H1 (cell line): ENCODE data around the gene EPS8. TPM values are rescaled to one million over a fixed set of nuclear protein-coding genes. Genes with fewer than 3 reads are reported as not detected.

Source experiments
- CTCF ChIA-PET: fragments of 300-600 bp; sonication (Branson Sonifier 250); formaldehyde crosslinking; loops from one replicate; lab custom pipeline; 2021; ENCODE audit not compliant: partially characterized antibody; lab: Charles Lee
- POLR2A ChIA-PET: fragments of 300-600 bp; sonication (Branson Sonifier 250); formaldehyde crosslinking; loops from one replicate; lab custom pipeline; 2021; ENCODE audit warnings: inconsistent platforms; ENCODE audit not compliant: partially characterized antibody; lab: Charles Lee
- DNase-seq, 2 experiments: peaks; one replicate each; pipeline versions ENCODE4 v3.0.0 to v3.0.0-alpha.2; 2010 to 2022; ENCODE audit warnings: low spot score in 2 of 2, low read depth in 1 of 2, mixed read lengths in 1 of 2
- FAIRE-seq: peaks from 2 replicates; lab custom pipeline; 2011; peaks lifted over from hg19 to GRCh38; lab: Jason Lieb, UNC
- H2AFZ ChIP-seq: 2 replicates; pipeline ENCODE4 v1.8.1; 2012; ENCODE audit warnings: low read length, inconsistent platforms
- H2AK5ac ChIP-seq: 2 replicates; pipeline ENCODE4 v1.6.1; 2013; ENCODE audit warnings: low read depth, low read length
- H2BK120ac ChIP-seq: replicated peaks from 2 replicates; pipeline ENCODE3; 2013; ENCODE audit warnings: low read depth, low read length, inconsistent platforms
- H2BK12ac ChIP-seq: 2 replicates; pipeline ENCODE4 v1.6.1; 2013; ENCODE audit warnings: low read depth, low read length
- H2BK15ac ChIP-seq: 2 replicates; pipeline ENCODE4 v1.6.1; 2013; ENCODE audit warnings: low read length
- H2BK20ac ChIP-seq: 2 replicates; pipeline ENCODE4 v1.6.1; 2013; ENCODE audit warnings: low read length
- H2BK5ac ChIP-seq: 2 replicates; pipeline ENCODE4 v1.6.1; 2013; ENCODE audit warnings: low read depth, low read length
- H3K14ac ChIP-seq: 2 replicates; pipeline ENCODE4 v1.6.1; 2013; ENCODE audit warnings: inconsistent platforms; ENCODE audit not compliant: insufficient read length
- H3K18ac ChIP-seq: 2 replicates; pipeline ENCODE4 v1.6.1; 2013; ENCODE audit warnings: low read length; ENCODE audit errors: extremely low read depth
- H3K23ac ChIP-seq: 2 replicates; pipeline ENCODE4 v1.6.1; 2013; ENCODE audit warnings: inconsistent platforms; ENCODE audit not compliant: insufficient read length
- H3K23me2 ChIP-seq: 2 replicates; pipeline ENCODE4 v1.6.1; 2013; ENCODE audit warnings: low read depth, low read length
- H3K27ac ChIP-seq: 2 replicates; pipeline ENCODE4 v1.6.1; 2011; ENCODE audit warnings: low read depth, low read length, inconsistent platforms
- H3K27me3 ChIP-seq, 4 experiments: replicated peaks in 1 of 4; 1 replicate in 1 of 4; 2 replicates in 3 of 4; pipeline versions ENCODE4 v1.6.1 to v1.8.1; 2011 to 2013; ENCODE audit warnings: low read length in 3 of 4, mild to moderate bottlenecking in 3 of 4, inconsistent platforms in 2 of 4, mixed read lengths in 2 of 4, moderate library complexity in 1 of 4; ENCODE audit not compliant: control insufficient read depth in 3 of 4, insufficient read depth in 3 of 4; ENCODE audit errors: extremely low read depth in 1 of 4
- H3K36me3 ChIP-seq, 4 experiments: 2 replicates each; pipeline versions ENCODE4 v1.6.1 to v1.8.1; 2011 to 2013; ENCODE audit warnings: mild to moderate bottlenecking in 4 of 4, low read length in 3 of 4, moderate library complexity in 2 of 4, control low read depth in 1 of 4, inconsistent platforms in 1 of 4; ENCODE audit not compliant: insufficient read depth in 4 of 4, control insufficient read depth in 2 of 4
- H3K4ac ChIP-seq: replicated peaks from 2 replicates; pipeline ENCODE3; 2013; ENCODE audit warnings: low read length, low read depth, mixed read lengths, inconsistent platforms; ENCODE audit not compliant: insufficient read length
- H3K4me1 ChIP-seq, 4 experiments: replicated peaks in 1 of 4; 1 replicate in 1 of 4; 2 replicates in 3 of 4; pipeline versions ENCODE4 v1.6.1 to v1.8.1; 2011 to 2013; ENCODE audit warnings: low read length in 3 of 4, inconsistent platforms in 2 of 4, mixed read lengths in 1 of 4; ENCODE audit not compliant: insufficient read depth in 4 of 4, control insufficient read depth in 3 of 4
- H3K4me2 ChIP-seq, 2 experiments: 2 replicates each; pipeline versions ENCODE4 v1.6.1 to v1.8.1; 2011 to 2013; ENCODE audit warnings: low read depth in 2 of 2, low read length in 2 of 2, control low read depth in 1 of 2, inconsistent platforms in 1 of 2, mild to moderate bottlenecking in 1 of 2; ENCODE audit not compliant: insufficient read depth in 1 of 2
- H3K4me3 ChIP-seq, 4 experiments: fragments of 200-600, 300-600 bp in 1 of 4; sonication (generic), shearing (Covaris generic), sonication (Bioruptor Twin) in 1 of 4; 2 replicates each; pipeline versions ENCODE4 v1.5.1 to v1.8.1; 2011 to 2016; ENCODE audit warnings: low read length in 4 of 4, low read depth in 3 of 4, control low read depth in 2 of 4, inconsistent platforms in 2 of 4, mild to moderate bottlenecking in 2 of 4, mixed read lengths in 1 of 4, moderate library complexity in 1 of 4; ENCODE audit not compliant: insufficient read depth in 2 of 4; ENCODE audit errors: extremely low read depth in 1 of 4
- H3K56ac ChIP-seq: replicated peaks from 2 replicates; pipeline ENCODE3; 2013; ENCODE audit warnings: low read depth, mild to moderate bottlenecking, mixed read lengths, low read length, inconsistent platforms; ENCODE audit not compliant: insufficient read length
- H3K79me1 ChIP-seq: 2 replicates; pipeline ENCODE4 v1.6.1; 2013; ENCODE audit warnings: low read depth, low read length, control low read depth
- H3K79me2 ChIP-seq, 2 experiments: 2 replicates each; pipeline versions ENCODE4 v1.6.1 to v1.8.1; 2012 to 2013; ENCODE audit warnings: low read length in 2 of 2, mild to moderate bottlenecking in 2 of 2, inconsistent platforms in 1 of 2; ENCODE audit not compliant: insufficient read depth in 2 of 2, control insufficient read depth in 1 of 2
- H3K9ac ChIP-seq, 4 experiments: replicated peaks in 1 of 4; 1 replicate in 1 of 4; 2 replicates in 3 of 4; pipeline versions ENCODE4 v1.6.1 to v1.8.1; 2011 to 2013; ENCODE audit warnings: low read depth in 3 of 4, low read length in 3 of 4, control low read depth in 2 of 4, mild to moderate bottlenecking in 2 of 4, moderate library complexity in 2 of 4, inconsistent platforms in 1 of 4; ENCODE audit errors: extremely low read depth in 1 of 4
- H3K9me3 ChIP-seq, 2 experiments: 2 replicates each; pipeline versions ENCODE4 v1.6.1 to v1.8.1; 2012 to 2013; ENCODE audit warnings: mild to moderate bottlenecking in 2 of 2, moderate library complexity in 2 of 2, control low read depth in 1 of 2, inconsistent platforms in 1 of 2, low read depth in 1 of 2, low read length in 1 of 2, mixed read lengths in 1 of 2; ENCODE audit not compliant: insufficient read depth in 2 of 2
- H4K20me1 ChIP-seq, 2 experiments: replicated peaks in 1 of 2; 2 replicates each; pipeline versions ENCODE3 to v1.8.1; 2011 to 2013; ENCODE audit warnings: inconsistent platforms in 2 of 2, low read length in 2 of 2, mild to moderate bottlenecking in 1 of 2; ENCODE audit not compliant: insufficient read depth in 2 of 2, control insufficient read depth in 1 of 2
- H4K5ac ChIP-seq: 2 replicates; pipeline ENCODE4 v1.6.1; 2013; ENCODE audit warnings: low read length, low read depth, mixed read lengths, inconsistent platforms; ENCODE audit not compliant: insufficient read length
- H4K8ac ChIP-seq: 2 replicates; pipeline ENCODE4 v1.8.0; 2013; ENCODE audit warnings: mild to moderate bottlenecking, moderate library complexity, low read length, inconsistent platforms; ENCODE audit not compliant: insufficient read depth; ENCODE audit errors: extremely low read depth
- H4K91ac ChIP-seq: replicated peaks from 2 replicates; pipeline ENCODE3; 2013; ENCODE audit warnings: low read length, mixed read lengths, inconsistent platforms; ENCODE audit not compliant: insufficient read length
- CTBP2 ChIP-seq: IDR thresholded peaks from 2 replicates; pipeline ENCODE4 v1.7.0; 2011; ENCODE audit warnings: borderline replicate concordance, mild to moderate bottlenecking, moderate library complexity, mixed read lengths, low read length; ENCODE audit not compliant: insufficient read depth, insufficient read length
- SRF ChIP-seq: IDR thresholded peaks from 2 replicates; pipeline ENCODE4 v1.6.1; 2011; ENCODE audit warnings: mild to moderate bottlenecking, low read depth, low read length, moderate library complexity
- WGBS, 2 experiments: shearing (Covaris generic) in 1 of 2; methylation state at CpG; one replicate each; pipeline versions ENCODE4 v1.1.6 to v1.1.7; 2013 to 2015; ENCODE audit warnings: low lambda C conversion rate in 2 of 2, mixed read lengths in 2 of 2, inconsistent platforms in 1 of 2, low coverage in 1 of 2, missing lambda C conversion rate in 1 of 2; ENCODE audit not compliant: insufficient replicate concordance in 2 of 2, insufficient coverage in 1 of 2, insufficient read length in 1 of 2; ENCODE audit errors: extremely low coverage in 1 of 2, missing lambda C conversion rate in 1 of 2; 5-methylcytosine and 5-hydroxymethylcytosine counted together
- polyA plus RNA-seq, 7 experiments: library from polyadenylated mRNA; depleted of rRNA in 3 of 7; stranded (reverse) in 5 of 7; unstranded in 2 of 7; fragments of >200 nt in 5 of 7; fragments of 200-250 nt in 2 of 7; gene quantifications; 1 replicate in 5 of 7; 2 replicates in 1 of 7; 4 replicates in 1 of 7; pipeline versions ENCODE4 v1.2.1 to v1.2.3, GENCODE V29; 2011 to 2013; ENCODE audit warnings: missing spikeins in 2 of 7, mixed read lengths in 2 of 7
- total RNA-seq: library from RNA; stranded (reverse); fragmentation: NEBNext Ultra II Directional; extraction: Animal tissue kit (Norgen Biotek cat#: 25700); gene quantifications from 2 replicates; pipeline ENCODE4 v1.2.1, GENCODE V29; 2021

EPS8 gene
- total and polyA plus RNA-seq, 2 of the 8 experiments (the other 6 are each of a cell fraction or from before 2014, with no cell fraction given): 3.0 to 4.6 TPM

DNA sequence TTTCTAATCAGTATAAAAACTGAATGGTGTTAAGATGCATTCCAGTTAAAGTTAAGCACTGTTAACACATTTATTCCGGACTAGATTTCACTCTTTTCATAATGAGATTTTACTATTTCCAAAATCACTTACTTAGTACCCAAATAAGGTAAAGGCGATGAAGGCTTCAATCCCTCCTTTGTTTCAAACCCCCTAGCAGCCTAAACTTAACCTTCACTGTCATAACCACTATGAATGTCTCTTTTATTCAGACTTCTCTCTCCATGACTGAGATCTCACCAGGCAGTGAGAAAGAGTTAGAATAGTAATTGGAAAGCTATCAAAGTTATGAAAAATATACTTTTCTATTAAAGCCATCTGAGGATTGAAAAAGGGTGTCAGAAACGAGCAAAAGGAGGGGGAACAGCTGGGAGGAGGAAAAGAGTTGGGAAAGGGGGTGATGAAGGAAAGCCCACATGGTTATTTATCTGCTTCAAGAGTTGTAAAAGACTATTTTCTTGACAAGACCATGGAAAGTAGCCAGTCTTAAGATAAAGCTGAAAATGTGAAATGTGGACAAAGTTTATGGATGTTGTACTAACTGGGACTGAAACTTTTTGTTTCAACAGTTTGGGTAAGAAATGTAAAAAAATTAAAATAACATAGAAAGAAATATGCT is 11.7 kb downstream of the EPS8 start:
- no peaks in the 10 kb centered on the region for H3K27me3 ChIP-seq
- H3K56ac ChIP-seq: no peak overlapping the region
- H2BK5ac ChIP-seq: no peak overlapping the region
- no peak overlapping the region for H3K9ac ChIP-seq
- H2AFZ ChIP-seq: no peak overlapping the region
- ChIA-PET CTCF (no interaction called here), POLR2A (interaction anchor here (1.6 kb wide), 1 partner anchor 11 kb away, joined by 3 read pairs; no protein-coding TSS in a partner anchor)
- 65% methylated on average over 3 of the region's 3 CpGs; no CpG with 5 or more reads in 1 of the 2 experiments for WGBS, 2 experiments
- H3K79me1 ChIP-seq: no peaks in the 10 kb centered on the region
- H2BK12ac ChIP-seq: no peak overlapping the region
- no peak overlapping the region for H3K4me3 ChIP-seq
- no peak for FAIRE-seq
- H4K91ac ChIP-seq: no peak overlapping the region
- H3K4ac ChIP-seq: no peak overlapping the region
- no peak overlapping the region for H2BK20ac ChIP-seq
- H3K23ac ChIP-seq: no peak overlapping the region
- no peaks in the 10 kb centered on the region for H3K36me3 ChIP-seq
- no peaks in the 10 kb centered on the region for H3K4me1 ChIP-seq
- no peak overlapping the region for H3K14ac ChIP-seq
- H4K20me1 ChIP-seq: no peaks in the 10 kb centered on the region
- H4K5ac ChIP-seq: no peak overlapping the region
- no peak overlapping the region for H4K8ac ChIP-seq
- no peak for DNase-seq
- no peaks in the 10 kb centered on the region for H3K23me2 ChIP-seq
- H3K18ac ChIP-seq: no peak overlapping the region
- no peak overlapping the region for H2BK15ac ChIP-seq
- H2AK5ac ChIP-seq: no peak overlapping the region
- no peaks in the 10 kb centered on the region for H3K79me2 ChIP-seq
- TF ChIP-seq SRF: peak; percentile 43; the same call in 1 of the 2 replicates
- no peak for TF ChIP-seq CTBP2
- H2BK120ac ChIP-seq: no peak overlapping the region
- H3K27ac ChIP-seq: no peak overlapping the region
- H3K4me2 ChIP-seq: no peak overlapping the region
- no peaks in the 10 kb centered on the region for H3K9me3 ChIP-seq
